Measurements from ENCODE around the gene MIF.
"Not testable (repeated sequence)": the region's sequence is repeated elsewhere in the genome, so short reads cannot be mapped to it uniquely, and the experiment has no call there.

DNA sequence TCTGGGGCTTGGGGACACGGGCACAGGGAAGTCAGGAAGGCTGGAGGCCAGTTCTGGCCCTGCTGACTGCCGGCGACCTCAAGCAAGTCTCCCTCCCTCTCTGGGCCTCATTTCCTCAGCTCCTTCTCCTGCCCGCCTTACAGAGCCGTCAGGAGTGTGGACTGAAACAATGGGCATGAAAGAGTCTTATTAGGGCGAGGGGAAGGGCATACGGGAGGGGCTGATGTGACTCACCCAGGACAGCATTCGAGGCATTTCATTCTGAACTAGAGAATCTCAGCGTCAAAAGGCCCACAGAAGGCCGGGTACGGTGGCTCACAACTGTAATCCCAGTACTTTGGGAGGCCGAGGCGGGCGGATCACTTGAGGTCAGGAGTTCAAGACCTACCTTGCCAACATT, 46.0 kb downstream of the MIF start:
- TF ChIP-seq, protein P1, sequence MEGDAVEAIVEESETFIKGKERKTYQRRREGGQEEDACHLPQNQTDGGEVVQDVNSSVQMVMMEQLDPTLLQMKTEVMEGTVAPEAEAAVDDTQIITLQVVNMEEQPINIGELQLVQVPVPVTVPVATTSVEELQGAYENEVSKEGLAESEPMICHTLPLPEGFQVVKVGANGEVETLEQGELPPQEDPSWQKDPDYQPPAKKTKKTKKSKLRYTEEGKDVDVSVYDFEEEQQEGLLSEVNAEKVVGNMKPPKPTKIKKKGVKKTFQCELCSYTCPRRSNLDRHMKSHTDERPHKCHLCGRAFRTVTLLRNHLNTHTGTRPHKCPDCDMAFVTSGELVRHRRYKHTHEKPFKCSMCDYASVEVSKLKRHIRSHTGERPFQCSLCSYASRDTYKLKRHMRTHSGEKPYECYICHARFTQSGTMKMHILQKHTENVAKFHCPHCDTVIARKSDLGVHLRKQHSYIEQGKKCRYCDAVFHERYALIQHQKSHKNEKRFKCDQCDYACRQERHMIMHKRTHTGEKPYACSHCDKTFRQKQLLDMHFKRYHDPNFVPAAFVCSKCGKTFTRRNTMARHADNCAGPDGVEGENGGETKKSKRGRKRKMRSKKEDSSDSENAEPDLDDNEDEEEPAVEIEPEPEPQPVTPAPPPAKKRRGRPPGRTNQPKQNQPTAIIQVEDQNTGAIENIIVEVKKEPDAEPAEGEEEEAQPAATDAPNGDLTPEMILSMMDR (IDR thresholded peaks at IDR 0.05; ENCODE audit: low read depth, low read length): not testable (repeated sequence)
- TF ChIP-seq EZH2phosphoT487 (IDR thresholded peaks at IDR 0.05; ENCODE audit: low read depth): not testable (repeated sequence)

Data from OCI-LY3 (cell line).